Prostate gland (tissue), 2 donors: ENCODE measurements around the gene TEX28. TPM values are rescaled to one million over a fixed set of nuclear protein-coding genes. Genes with fewer than 3 reads are reported as not detected.
"Not testable (repeated sequence)": the region's sequence is repeated elsewhere in the genome, so short reads cannot be mapped to it uniquely, and the experiment has no call there.

Experiments used
- DNase-seq: peaks from one replicate; pipeline ENCODE4 v3.0.0-alpha.2; 2019; ENCODE audit warnings: low spot score
- H3K27ac ChIP-seq, 2 donors: fragments of 200-600 bp; sonication (generic); 2 replicates each; pipeline ENCODE4 v1.5.1; 2017 to 2019
- H3K27me3 ChIP-seq: fragments of 200-600 bp; sonication (generic); replicated peaks from 2 replicates; pipeline ENCODE4 v1.5.1; 2019; ENCODE audit not compliant: insufficient read depth
- H3K36me3 ChIP-seq, 2 donors: fragments of 200-600 bp; sonication (generic); 1 replicate in 1 of 2; 2 replicates in 1 of 2; pipeline versions ENCODE4 v1.5.1 to v1.8.1; 2017 to 2019
- H3K4me1 ChIP-seq: fragments of 200-600 bp; sonication (generic); replicated peaks from 2 replicates; pipeline ENCODE4 v1.5.1; 2019
- H3K4me3 ChIP-seq, 2 donors: fragments of 200-600 bp; sonication (generic); 2 replicates each; pipeline ENCODE4 v1.5.1; 2017 to 2019
- H3K9me3 ChIP-seq: fragments of 200-600 bp; sonication (generic); 2 replicates; pipeline ENCODE4 v1.5.1; 2017
- CTCF ChIP-seq, 4 experiments: fragments of 200-600 bp in 2 of 4; fragments of 450-650 bp in 2 of 4; sonication (generic) in 2 of 4; IDR thresholded peaks; 1 replicate in 3 of 4; 2 replicates in 1 of 4; pipeline ENCODE4 v1.5.1; 2016 to 2019; ENCODE audit warnings: antibody characterized with exemption in 4 of 4, mild to moderate bottlenecking in 2 of 4, moderate library complexity in 2 of 4
- POLR2A ChIP-seq: fragments of 450-650 bp; IDR thresholded peaks from one replicate; pipeline ENCODE4 v1.6.1; 2016; ENCODE audit warnings: antibody characterized with exemption, mild to moderate bottlenecking
- POLR2AphosphoS5 ChIP-seq: sonication (generic); formaldehyde crosslinking; IDR thresholded peaks from one replicate; pipeline ENCODE4 v1.6.1; 2017; ENCODE audit warnings: antibody characterized with exemption
- WGBS: methylation state at CpG from one replicate; pipeline ENCODE4 v1.1.5; 2018; 5-methylcytosine and 5-hydroxymethylcytosine counted together
- intact Hi-C: fragments of 100-400 bp; cut with DNase I; formaldehyde crosslinking; loops from one replicate; pipeline ENCODE4 v1.14.2; 2022
- total RNA-seq, 2 donors: library from RNA; depleted of rRNA; stranded (reverse); fragments of >200 nt; gene quantifications; one replicate each; pipeline ENCODE4 v1.1.0, GENCODE V29; 2016

Gene TEX28
- total RNA-seq, 2 donors from 2014 or later = 1.5 TPM; not detected in 1

GRCh38 chrX:154305541-154306205 lies 10.7 kb upstream of the TEX28 start:
- H3K27me3 ChIP-seq = no peaks in the 10 kb centered on the region
- WGBS = 49% methylated on average over 7 of the region's 11 CpGs

GRCh38 chrX:154304846-154305245 lies 9.9 kb upstream of the TEX28 start:
- Histone ChIP-seq H3K27me3 (no peaks in the 10 kb centered on the region), H3K9me3 (no peaks in the 10 kb centered on the region), H3K4me3 (no peak overlapping the region), H3K4me1 (no peaks in the 10 kb centered on the region), H3K36me3 (no peaks in the 10 kb centered on the region), H3K27ac (no peak overlapping the region)
- 78% methylated on average over 10 of the region's 10 CpGs for WGBS
- no peak for TF ChIP-seq POLR2A
- TF ChIP-seq CTCF (IDR thresholded peaks at IDR 0.05) = no peak
- no peak for TF ChIP-seq POLR2AphosphoS5
- no peak for DNase-seq
- intact Hi-C loops = no loop called here

More at GRCh38 chrX:154305541-154306205, 10.7 kb upstream of the TEX28 start:
- peak; percentile 25 for TF ChIP-seq POLR2AphosphoS5
- TF ChIP-seq POLR2A = no peak
- Histone ChIP-seq H3K4me3 (no peak overlapping the region), H3K27ac (no peak overlapping the region), H3K9me3 (no peaks in the 10 kb centered on the region), H3K4me1 (no peaks in the 10 kb centered on the region), H3K36me3 (no peaks in the 10 kb centered on the region)
- intact Hi-C loops = no loop called here
- DNase-seq = no peak

GRCh38 chrX:154303476-154303875 lies 8.6 kb upstream of the TEX28 start:
- WGBS = 49% methylated on average over 8 of the region's 8 CpGs
- H3K27me3 ChIP-seq = no peaks in the 10 kb centered on the region
- no peaks in the 10 kb centered on the region for H3K9me3 ChIP-seq

GRCh38 chrX:154302998-154303397 lies 8.1 kb upstream of the TEX28 start:
- H3K4me3 ChIP-seq, H3K4me1 ChIP-seq, H3K9me3 ChIP-seq, intact Hi-C loops, H3K36me3 ChIP-seq, H3K27ac ChIP-seq, H3K27me3 ChIP-seq, DNase-seq: not testable (repeated sequence)
- WGBS = 89% methylated on average over 7 of the region's 7 CpGs

More at GRCh38 chrX:154303476-154303875, 8.6 kb upstream of the TEX28 start:
- no peak overlapping the region for H3K27ac ChIP-seq
- H3K4me1 ChIP-seq = no peaks in the 10 kb centered on the region
- no peak for DNase-seq
- no peak overlapping the region for H3K4me3 ChIP-seq
- TF ChIP-seq POLR2A (no peak), POLR2AphosphoS5 (no peak), CTCF (IDR thresholded peaks at IDR 0.05) (no peak)
- intact Hi-C loops = no loop called here
- H3K36me3 ChIP-seq = no peaks in the 10 kb centered on the region

GRCh38 chrX:154300816-154301215 lies 5.9 kb upstream of the TEX28 start:
- Histone ChIP-seq H3K36me3 (no peaks in the 10 kb centered on the region), H3K27me3 (no peaks in the 10 kb centered on the region), H3K27ac (no peak overlapping the region), H3K9me3 (no peaks in the 10 kb centered on the region), H3K4me1 (no peaks in the 10 kb centered on the region), H3K4me3 (no peak overlapping the region)
- WGBS = 97% methylated on average over 8 of the region's 8 CpGs
- intact Hi-C loops = no loop called here
- no peak for TF ChIP-seq POLR2AphosphoS5
- no peak for TF ChIP-seq CTCF (IDR thresholded peaks at IDR 0.05)
- TF ChIP-seq POLR2A = no peak
- DNase-seq = no peak

- TF ChIP-seq CTCF (IDR thresholded peaks at IDR 0.05) (no peak), POLR2AphosphoS5 (no peak), POLR2A (no peak)
- DNase-seq = no peak
- Histone ChIP-seq H3K4me3 (no peak overlapping the region), H3K9me3 (no peaks in the 10 kb centered on the region), H3K27ac (no peak overlapping the region), H3K36me3 (no peaks in the 10 kb centered on the region), H3K27me3 (no peaks in the 10 kb centered on the region), H3K4me1 (no peaks in the 10 kb centered on the region)
- intact Hi-C loops = no loop called here
- 82% methylated on average over 7 of the region's 7 CpGs for whole genome bisulfite sequencing
Observed at GRCh38 chrX:154298312-154298711, 3.4 kb upstream of the TEX28 start.
